DOHH2 (cell line): ENCODE results near the gene POLR2J2.
"Not testable (repeated sequence)": the region's sequence is repeated elsewhere in the genome, so short reads cannot be mapped to it uniquely, and the experiment has no call there.

Source experiments
- CTCF ChIP-seq: fragments of 200-600 bp; sonication (generic); IDR thresholded peaks from one replicate; pipeline ENCODE4 v1.5.1; 2014; ENCODE audit warnings: antibody characterized with exemption, mild to moderate bottlenecking, low read depth, low read length; ENCODE audit not compliant: poor library complexity, severe bottlenecking
- EZH2phosphoT487 ChIP-seq: fragments of 200-600 bp; sonication (generic); IDR thresholded peaks from 2 replicates; pipeline ENCODE4 v1.6.1; 2017; ENCODE audit warnings: borderline replicate concordance, mild to moderate bottlenecking, antibody characterized with exemption, low read length, moderate library complexity, mixed read lengths

DNA sequence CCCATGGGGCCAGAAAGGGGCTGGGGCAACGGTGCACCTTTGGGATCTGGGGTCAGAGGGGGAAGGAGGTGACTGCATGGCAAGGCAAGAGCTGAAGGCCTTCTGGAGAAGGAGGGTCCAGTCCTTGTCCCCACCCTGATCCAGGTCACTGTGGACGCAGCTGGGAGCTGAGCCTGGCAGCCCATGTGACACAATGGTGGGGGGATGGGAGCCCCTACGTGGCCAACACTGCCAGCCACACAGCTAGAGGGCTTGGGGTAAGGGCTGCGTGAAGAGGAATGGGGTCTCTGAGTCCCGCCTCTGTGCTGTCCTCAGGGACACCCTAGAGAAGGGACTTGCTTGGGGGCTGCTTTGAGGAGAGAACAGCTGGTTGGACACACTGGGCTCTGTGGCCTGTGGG, 9.3 kb upstream of the POLR2J2 start:
- not testable (repeated sequence) for TF ChIP-seq CTCF, EZH2phosphoT487
